B cell (primary cell): Measurements from ENCODE around the gene ZNF91.

Experiments
- EZH2 ChIP-seq: IDR thresholded peaks from 2 replicates; pipeline ENCODE4 v1.6.1; 2012; ENCODE audit warnings: borderline replicate concordance, low read depth, mild to moderate bottlenecking, moderate library complexity, low read length; ENCODE audit not compliant: insufficient read depth, poor library complexity, severe bottlenecking
- TF ChIP-seq, protein P1 (sequence below): fragments of 200-600 bp; IDR thresholded peaks from one replicate; pipeline ENCODE4 v1.8.0; 2022; ENCODE audit warnings: antibody characterized with exemption, mild to moderate bottlenecking

DNA sequence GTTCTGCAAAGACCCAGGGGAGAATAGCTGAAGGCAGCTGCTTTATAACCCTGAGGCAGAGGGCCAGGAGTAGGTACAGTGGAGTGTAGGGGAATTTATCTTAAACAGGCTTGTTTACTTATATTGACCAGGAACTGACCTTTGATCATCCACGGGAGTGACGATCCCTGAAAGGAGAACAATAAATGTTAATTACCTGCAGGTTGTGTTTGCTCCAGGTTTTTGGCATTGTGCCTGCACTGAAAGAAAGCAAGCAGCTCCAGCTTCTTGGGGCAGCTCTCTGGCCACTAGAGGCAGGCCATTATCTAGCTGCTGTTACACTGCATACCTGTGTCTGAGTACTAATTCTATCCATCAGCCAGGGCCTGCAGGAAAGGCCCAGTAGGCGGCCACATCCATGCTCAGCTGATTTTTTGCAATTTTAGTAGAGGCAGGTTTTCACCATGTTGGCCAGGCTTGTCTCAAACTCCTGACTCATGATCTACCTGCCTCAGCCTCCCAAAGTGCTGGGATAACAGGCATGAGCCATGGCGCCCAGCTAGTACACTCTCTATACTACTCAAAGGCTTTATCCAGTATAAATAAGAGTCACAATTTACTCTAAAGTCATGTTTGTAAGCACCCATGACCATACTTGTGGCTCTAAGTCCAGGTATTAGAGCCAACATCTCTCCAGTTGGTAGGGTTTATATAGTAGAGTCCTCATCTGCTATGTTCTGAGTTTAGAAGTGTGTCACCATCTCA is 8.5 kb upstream of the ZNF91 start:
- TF ChIP-seq, protein P1, sequence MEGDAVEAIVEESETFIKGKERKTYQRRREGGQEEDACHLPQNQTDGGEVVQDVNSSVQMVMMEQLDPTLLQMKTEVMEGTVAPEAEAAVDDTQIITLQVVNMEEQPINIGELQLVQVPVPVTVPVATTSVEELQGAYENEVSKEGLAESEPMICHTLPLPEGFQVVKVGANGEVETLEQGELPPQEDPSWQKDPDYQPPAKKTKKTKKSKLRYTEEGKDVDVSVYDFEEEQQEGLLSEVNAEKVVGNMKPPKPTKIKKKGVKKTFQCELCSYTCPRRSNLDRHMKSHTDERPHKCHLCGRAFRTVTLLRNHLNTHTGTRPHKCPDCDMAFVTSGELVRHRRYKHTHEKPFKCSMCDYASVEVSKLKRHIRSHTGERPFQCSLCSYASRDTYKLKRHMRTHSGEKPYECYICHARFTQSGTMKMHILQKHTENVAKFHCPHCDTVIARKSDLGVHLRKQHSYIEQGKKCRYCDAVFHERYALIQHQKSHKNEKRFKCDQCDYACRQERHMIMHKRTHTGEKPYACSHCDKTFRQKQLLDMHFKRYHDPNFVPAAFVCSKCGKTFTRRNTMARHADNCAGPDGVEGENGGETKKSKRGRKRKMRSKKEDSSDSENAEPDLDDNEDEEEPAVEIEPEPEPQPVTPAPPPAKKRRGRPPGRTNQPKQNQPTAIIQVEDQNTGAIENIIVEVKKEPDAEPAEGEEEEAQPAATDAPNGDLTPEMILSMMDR = no peak
- TF ChIP-seq EZH2 = no peak
